ENCODE data around the gene ELP4.

Gene ELP4

DNA sequence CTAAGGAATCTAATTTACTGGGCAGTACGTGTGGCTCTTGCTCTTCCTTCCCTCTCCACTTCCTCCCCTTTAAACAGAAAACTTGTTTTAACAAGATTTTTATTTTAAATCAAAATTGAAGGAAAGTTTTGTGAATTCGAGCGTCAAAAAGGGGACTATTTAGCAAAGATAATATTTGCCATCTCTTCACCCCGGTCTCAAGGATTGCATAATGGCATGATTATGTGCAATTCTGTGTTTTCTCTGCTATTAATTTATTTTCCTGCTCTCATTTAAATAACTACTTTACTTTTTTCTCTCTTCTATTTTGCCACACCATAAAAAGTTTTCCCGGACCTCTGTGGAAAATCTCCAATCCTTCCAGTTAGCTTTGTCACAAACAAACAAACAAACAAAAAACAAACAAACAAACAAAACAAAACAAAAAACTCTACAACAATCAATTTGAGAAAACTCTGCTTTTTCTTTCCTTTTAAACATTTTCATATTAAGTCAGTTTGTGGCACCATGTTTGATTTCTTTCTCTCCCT is 311.7 kb downstream of the ELP4 start:
- DNase-seq (ENCODE audit: low read depth), result no peak
- TF ChIP-seq, protein P1, sequence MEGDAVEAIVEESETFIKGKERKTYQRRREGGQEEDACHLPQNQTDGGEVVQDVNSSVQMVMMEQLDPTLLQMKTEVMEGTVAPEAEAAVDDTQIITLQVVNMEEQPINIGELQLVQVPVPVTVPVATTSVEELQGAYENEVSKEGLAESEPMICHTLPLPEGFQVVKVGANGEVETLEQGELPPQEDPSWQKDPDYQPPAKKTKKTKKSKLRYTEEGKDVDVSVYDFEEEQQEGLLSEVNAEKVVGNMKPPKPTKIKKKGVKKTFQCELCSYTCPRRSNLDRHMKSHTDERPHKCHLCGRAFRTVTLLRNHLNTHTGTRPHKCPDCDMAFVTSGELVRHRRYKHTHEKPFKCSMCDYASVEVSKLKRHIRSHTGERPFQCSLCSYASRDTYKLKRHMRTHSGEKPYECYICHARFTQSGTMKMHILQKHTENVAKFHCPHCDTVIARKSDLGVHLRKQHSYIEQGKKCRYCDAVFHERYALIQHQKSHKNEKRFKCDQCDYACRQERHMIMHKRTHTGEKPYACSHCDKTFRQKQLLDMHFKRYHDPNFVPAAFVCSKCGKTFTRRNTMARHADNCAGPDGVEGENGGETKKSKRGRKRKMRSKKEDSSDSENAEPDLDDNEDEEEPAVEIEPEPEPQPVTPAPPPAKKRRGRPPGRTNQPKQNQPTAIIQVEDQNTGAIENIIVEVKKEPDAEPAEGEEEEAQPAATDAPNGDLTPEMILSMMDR (IDR thresholded peaks at IDR 0.05; ENCODE audit: control insufficient read depth, extremely low read depth, insufficient read depth), result no peak
- no peak overlapping the region for H3K4me3 ChIP-seq (ENCODE audit: low read depth, low read length)

- H3K4me3 ChIP-seq (ENCODE audit: low read depth, low read length), result no peak overlapping the region
- TF ChIP-seq, protein P1 (IDR thresholded peaks at IDR 0.05; ENCODE audit: control insufficient read depth, extremely low read depth, insufficient read depth), result no peak
- DNase-seq (ENCODE audit: low read depth), result no peak
Measured at GRCh38 chr11:31821766-31822165, 312.2 kb downstream of the ELP4 start.

DNA sequence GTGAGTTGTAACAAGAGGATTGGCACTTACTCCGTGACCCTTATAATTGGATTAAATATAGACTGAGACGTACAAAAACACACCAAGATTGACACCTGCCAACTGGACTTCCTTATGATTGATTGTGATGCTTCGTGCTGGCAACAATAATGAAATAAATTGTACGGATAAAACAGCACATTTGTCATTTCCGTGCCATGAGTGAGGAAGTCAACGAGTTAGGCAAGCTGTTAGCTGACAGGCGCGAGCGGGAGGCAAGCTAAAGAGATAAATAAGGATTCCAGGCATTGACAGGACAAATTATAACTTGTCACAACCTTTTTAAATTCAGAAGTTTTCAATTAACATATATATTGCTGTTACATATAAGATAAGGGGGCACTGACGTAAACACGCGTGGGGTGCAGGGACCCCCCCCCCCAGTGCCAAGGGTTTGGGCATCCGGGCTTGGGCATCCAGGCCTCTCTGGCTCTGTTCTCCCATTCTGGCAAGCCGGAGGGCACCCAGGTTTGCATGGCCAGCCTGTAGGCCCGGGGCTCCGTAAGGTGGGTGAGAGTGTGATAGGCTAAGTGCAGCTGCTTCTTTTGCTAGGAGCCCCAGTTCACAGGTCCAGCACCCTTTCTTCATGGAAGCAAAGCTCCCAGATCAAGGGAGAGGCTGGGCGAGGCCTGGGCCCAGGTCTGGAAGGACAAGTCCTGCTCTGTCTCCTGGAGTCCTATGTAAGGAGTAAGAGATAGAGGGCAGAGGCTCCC is 312.8 kb downstream of the ELP4 start:
- DNase-seq (ENCODE audit: low read depth), result no peak
- H3K4me3 ChIP-seq (ENCODE audit: low read depth, low read length), result no peak overlapping the region
- TF ChIP-seq, protein P1 (IDR thresholded peaks at IDR 0.05; ENCODE audit: control insufficient read depth, extremely low read depth, insufficient read depth), result no peak

- H3K4me3 ChIP-seq (ENCODE audit: low read depth, low read length), result no peak overlapping the region
- no peak for DNase-seq (ENCODE audit: low read depth)
- TF ChIP-seq, protein P1 (IDR thresholded peaks at IDR 0.05; ENCODE audit: control insufficient read depth, extremely low read depth, insufficient read depth), result no peak
Measured at GRCh38 chr11:31822927-31823643, 313.5 kb downstream of the ELP4 start.

DNA sequence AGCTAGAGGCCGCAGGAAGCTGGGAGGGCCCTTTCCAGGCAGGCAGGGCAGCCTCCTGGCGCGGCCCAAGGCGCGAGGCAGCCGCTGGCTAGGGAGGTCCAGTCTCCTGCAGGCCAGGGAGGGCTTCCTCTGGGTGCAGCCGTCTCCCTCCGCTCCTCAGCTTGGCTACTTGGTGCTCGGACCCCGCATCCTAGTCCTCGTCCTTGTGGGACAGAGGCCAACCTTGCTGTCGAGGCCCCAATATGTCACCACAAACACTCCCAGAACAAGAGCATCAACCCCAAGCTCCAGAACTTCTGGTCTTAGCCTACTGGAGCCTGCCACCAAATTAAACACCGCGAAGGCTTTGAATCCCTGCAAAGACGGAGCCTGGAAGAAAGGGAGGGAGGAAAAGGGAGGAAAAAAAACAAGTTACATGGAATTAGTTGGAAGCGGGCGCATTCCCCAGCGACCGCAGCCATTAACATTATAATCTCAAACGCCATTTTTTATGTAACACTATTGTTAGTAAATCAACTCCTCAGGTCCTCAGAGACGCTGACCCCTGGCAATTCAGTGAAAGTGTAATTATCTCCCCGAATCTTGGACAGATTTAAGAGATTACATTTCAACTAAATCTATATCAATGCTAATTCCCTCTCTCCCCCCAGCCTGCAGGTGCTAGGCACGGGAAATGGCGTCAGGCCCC is 314.2 kb downstream of the ELP4 start:
- no peak for DNase-seq (ENCODE audit: low read depth)
- no peak overlapping the region for H3K4me3 ChIP-seq (ENCODE audit: low read depth, low read length)
- TF ChIP-seq, protein P1 (IDR thresholded peaks at IDR 0.05; ENCODE audit: control insufficient read depth, extremely low read depth, insufficient read depth), result no peak

GRCh38 chr11:31824332-31824878 is 314.8 kb downstream of the ELP4 start:
- TF ChIP-seq, protein P1 (IDR thresholded peaks at IDR 0.05; ENCODE audit: control insufficient read depth, extremely low read depth, insufficient read depth), result no peak
- DNase-seq (ENCODE audit: low read depth), result no peak
- H3K4me3 ChIP-seq (ENCODE audit: low read depth, low read length), result no peak overlapping the region
